Ramos (cell line): ENCODE data around the gene STK32C.

Experiments
- in situ Hi-C: fragments of 300-500 bp; cut with MboI; formaldehyde crosslinking; loops from one replicate; pipeline ENCODE4 v1.14.3; 2022; ENCODE audit warnings: low sequenced_read_pairs; ENCODE audit not compliant: unreplicated experiment

STK32C gene

GRCh38 chr10:132255489-132256344 is 52.0 kb downstream of the STK32C start:
- in situ Hi-C loops, result no loop called here

GRCh38 chr10:132254841-132255240 is 52.9 kb downstream of the STK32C start:
- in situ Hi-C loops, result no loop called here

GRCh38 chr10:132253092-132253687 is 54.6 kb downstream of the STK32C start:
- in situ Hi-C loops, result no loop called here

GRCh38 chr10:132252412-132252811 is 55.3 kb downstream of the STK32C start:
- in situ Hi-C loops, result no loop called here

GRCh38 chr10:132251928-132252327 is 55.8 kb downstream of the STK32C start:
- in situ Hi-C loops, result no loop called here

GRCh38 chr10:132250481-132251475 is 57.0 kb downstream of the STK32C start:
- in situ Hi-C loops, result no loop called here

GRCh38 chr10:132249824-132250375 is 57.9 kb downstream of the STK32C start:
- in situ Hi-C loops, result no loop called here

GRCh38 chr10:132249226-132249724 is 58.5 kb downstream of the STK32C start:
- in situ Hi-C loops, result no loop called here

GRCh38 chr10:132248455-132249225 is 59.1 kb downstream of the STK32C start:
- in situ Hi-C loops, result no loop called here

- in situ Hi-C loops, result no loop called here
These were observed 59.8 kb downstream of the STK32C start for GRCh38 chr10:132247943-132248342.

GRCh38 chr10:132246296-132246695 is 61.5 kb downstream of the STK32C start:
- in situ Hi-C loops, result no loop called here

GRCh38 chr10:132245056-132245455 is 62.7 kb downstream of the STK32C start:
- in situ Hi-C loops, result no loop called here

GRCh38 chr10:132243626-132244025 is 64.1 kb downstream of the STK32C start:
- in situ Hi-C loops, result no loop called here

- in situ Hi-C loops, result no loop called here
These were observed 64.6 kb downstream of the STK32C start for GRCh38 chr10:132243141-132243540.

GRCh38 chr10:132242103-132242840 is 65.5 kb downstream of the STK32C start:
- in situ Hi-C loops, result no loop called here

GRCh38 chr10:132241496-132241895 is 66.3 kb downstream of the STK32C start:
- in situ Hi-C loops, result no loop called here

- in situ Hi-C loops, result no loop called here
These were observed 66.7 kb downstream of the STK32C start for GRCh38 chr10:132241086-132241485.

GRCh38 chr10:132240581-132240980 is 67.2 kb downstream of the STK32C start:
- in situ Hi-C loops, result no loop called here

GRCh38 chr10:132240156-132240555 is 67.6 kb downstream of the STK32C start:
- in situ Hi-C loops, result no loop called here
